ENCODE results near the gene ARSG. TPM values are rescaled to one million over a fixed set of nuclear protein-coding genes. Genes with fewer than 3 reads are reported as not detected.

The ARSG gene
- total and polyA plus RNA-seq, 9 of the 15 experiments (the other 6 are each of a cell fraction or from before 2014, with no cell fraction given), result 1.0 to 5.6 (median 1.8) TPM

DNA sequence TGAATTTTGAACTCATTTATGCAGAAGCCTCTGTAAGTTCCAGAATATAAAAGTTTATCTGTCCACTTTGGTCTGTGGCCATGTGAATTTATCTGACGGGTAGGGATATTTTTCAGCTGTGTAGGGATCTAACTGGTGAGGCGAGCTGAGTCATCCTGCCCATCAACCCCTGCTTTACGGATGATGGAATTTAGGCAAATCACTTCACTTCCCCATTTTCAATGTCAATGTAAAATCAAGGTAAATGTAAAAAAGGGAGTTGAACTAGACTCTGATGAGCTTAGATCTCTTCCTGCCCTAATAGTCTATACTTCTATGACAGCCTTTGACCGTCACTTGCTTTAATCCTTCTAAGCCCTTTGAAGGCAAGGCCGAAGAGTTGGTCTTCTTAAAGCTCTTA, 2.9 kb upstream of the ARSG start (continued):
- TF ChIP-seq CHD4 (IDR thresholded peaks at IDR 0.05; ENCODE audit: insufficient read depth, insufficient replicate concordance, low read depth, low read length, poor library complexity, severe bottlenecking) (no peak), MCM2 (IDR thresholded peaks at IDR 0.05; ENCODE audit: low read depth) (no peak), SAP30 (IDR thresholded peaks at IDR 0.05; ENCODE audit: borderline replicate concordance, insufficient read depth, low read depth, low read length, poor library complexity, severe bottlenecking) (no peak), L3MBTL2 (IDR thresholded peaks at IDR 0.05) (peak; percentile 13; the same call in 1 of the 2 replicates), HNRNPL (IDR thresholded peaks at IDR 0.05; ENCODE audit: low read depth, low read length) (no peak), SIX5 (IDR thresholded peaks at IDR 0.05; ENCODE audit: borderline replicate concordance in 1 of 2, insufficient read depth in 1 of 2, low read depth in 1 of 2, low read length in 2 of 2) (no peak), BHLHE40 (IDR thresholded peaks at IDR 0.05; ENCODE audit: low read length) (no peak), NONO (IDR thresholded peaks at IDR 0.05; ENCODE audit: low read depth in 2 of 2, low read length in 1 of 2) (no peak), GTF2F1 (IDR thresholded peaks at IDR 0.05; ENCODE audit: low read depth, low read length) (no peak), EP400 (IDR thresholded peaks at IDR 0.05) (no peak), TAF1 (IDR thresholded peaks at IDR 0.05; ENCODE audit: control insufficient read depth, extremely low read depth, insufficient read depth, low read length, severe bottlenecking) (no peak), ZKSCAN3 (CRISPR knock-in tag; IDR thresholded peaks at IDR 0.05) (no peak), TAF9B (IDR thresholded peaks at IDR 0.05; ENCODE audit: partially characterized antibody) (no peak), BCOR (IDR thresholded peaks at IDR 0.05) (no peak), E2F1 (CRISPR knock-in tag; IDR thresholded peaks at IDR 0.05) (no peak), NR4A1 (CRISPR knock-in tag; IDR thresholded peaks at IDR 0.05) (no peak), NR4A1 (tag; IDR thresholded peaks at IDR 0.05) (no peak)
- TF ChIP-seq, protein P1, sequence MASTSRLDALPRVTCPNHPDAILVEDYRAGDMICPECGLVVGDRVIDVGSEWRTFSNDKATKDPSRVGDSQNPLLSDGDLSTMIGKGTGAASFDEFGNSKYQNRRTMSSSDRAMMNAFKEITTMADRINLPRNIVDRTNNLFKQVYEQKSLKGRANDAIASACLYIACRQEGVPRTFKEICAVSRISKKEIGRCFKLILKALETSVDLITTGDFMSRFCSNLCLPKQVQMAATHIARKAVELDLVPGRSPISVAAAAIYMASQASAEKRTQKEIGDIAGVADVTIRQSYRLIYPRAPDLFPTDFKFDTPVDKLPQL (IDR thresholded peaks at IDR 0.05; ENCODE audit: extremely low read depth, insufficient read length), result no peak
- TF ChIP-seq, protein P2, sequence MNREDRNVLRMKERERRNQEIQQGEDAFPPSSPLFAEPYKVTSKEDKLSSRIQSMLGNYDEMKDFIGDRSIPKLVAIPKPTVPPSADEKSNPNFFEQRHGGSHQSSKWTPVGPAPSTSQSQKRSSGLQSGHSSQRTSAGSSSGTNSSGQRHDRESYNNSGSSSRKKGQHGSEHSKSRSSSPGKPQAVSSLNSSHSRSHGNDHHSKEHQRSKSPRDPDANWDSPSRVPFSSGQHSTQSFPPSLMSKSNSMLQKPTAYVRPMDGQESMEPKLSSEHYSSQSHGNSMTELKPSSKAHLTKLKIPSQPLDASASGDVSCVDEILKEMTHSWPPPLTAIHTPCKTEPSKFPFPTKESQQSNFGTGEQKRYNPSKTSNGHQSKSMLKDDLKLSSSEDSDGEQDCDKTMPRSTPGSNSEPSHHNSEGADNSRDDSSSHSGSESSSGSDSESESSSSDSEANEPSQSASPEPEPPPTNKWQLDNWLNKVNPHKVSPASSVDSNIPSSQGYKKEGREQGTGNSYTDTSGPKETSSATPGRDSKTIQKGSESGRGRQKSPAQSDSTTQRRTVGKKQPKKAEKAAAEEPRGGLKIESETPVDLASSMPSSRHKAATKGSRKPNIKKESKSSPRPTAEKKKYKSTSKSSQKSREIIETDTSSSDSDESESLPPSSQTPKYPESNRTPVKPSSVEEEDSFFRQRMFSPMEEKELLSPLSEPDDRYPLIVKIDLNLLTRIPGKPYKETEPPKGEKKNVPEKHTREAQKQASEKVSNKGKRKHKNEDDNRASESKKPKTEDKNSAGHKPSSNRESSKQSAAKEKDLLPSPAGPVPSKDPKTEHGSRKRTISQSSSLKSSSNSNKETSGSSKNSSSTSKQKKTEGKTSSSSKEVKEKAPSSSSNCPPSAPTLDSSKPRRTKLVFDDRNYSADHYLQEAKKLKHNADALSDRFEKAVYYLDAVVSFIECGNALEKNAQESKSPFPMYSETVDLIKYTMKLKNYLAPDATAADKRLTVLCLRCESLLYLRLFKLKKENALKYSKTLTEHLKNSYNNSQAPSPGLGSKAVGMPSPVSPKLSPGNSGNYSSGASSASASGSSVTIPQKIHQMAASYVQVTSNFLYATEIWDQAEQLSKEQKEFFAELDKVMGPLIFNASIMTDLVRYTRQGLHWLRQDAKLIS (CRISPR knock-in tag; IDR thresholded peaks at IDR 0.05), result no peak
- TF ChIP-seq, protein P3, sequence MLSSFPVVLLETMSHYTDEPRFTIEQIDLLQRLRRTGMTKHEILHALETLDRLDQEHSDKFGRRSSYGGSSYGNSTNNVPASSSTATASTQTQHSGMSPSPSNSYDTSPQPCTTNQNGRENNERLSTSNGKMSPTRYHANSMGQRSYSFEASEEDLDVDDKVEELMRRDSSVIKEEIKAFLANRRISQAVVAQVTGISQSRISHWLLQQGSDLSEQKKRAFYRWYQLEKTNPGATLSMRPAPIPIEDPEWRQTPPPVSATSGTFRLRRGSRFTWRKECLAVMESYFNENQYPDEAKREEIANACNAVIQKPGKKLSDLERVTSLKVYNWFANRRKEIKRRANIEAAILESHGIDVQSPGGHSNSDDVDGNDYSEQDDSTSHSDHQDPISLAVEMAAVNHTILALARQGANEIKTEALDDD (IDR thresholded peaks at IDR 0.05), result no peak
